GM23338 (cell line): ENCODE results near the gene MIEN1. TPM values are rescaled to one million over a fixed set of nuclear protein-coding genes. Genes with fewer than 3 reads are reported as not detected.

Experiments
- ATAC-seq: fragments of 200-7000 bp; cut with Tn5 transposase; 3 replicates; pipeline ENCODE4 v1.9.1; 2020
- DNase-seq: peaks from one replicate; pipeline ENCODE4 v3.0.0-alpha.2; 2015; ENCODE audit warnings: low spot score
- H2AFZ ChIP-seq: fragments of 200-600 bp; sonication (generic); 2 replicates; pipeline ENCODE4 v1.8.0; 2016; ENCODE audit warnings: antibody characterized with exemption, mild to moderate bottlenecking, moderate library complexity
- H3F3A ChIP-seq: fragments of 200-600 bp; sonication (generic); replicated peaks from 2 replicates; pipeline ENCODE4 v1.8.0; 2017; ENCODE audit warnings: antibody characterized with exemption, mixed run types, low read depth
- H3K27ac ChIP-seq: fragments of 200-600 bp; sonication (generic); 2 replicates; pipeline ENCODE4 v1.6.1; 2016; ENCODE audit warnings: low read depth
- H3K27me3 ChIP-seq: fragments of 200-600 bp; sonication (generic); 2 replicates; pipeline ENCODE4 v1.8.0; 2016; ENCODE audit warnings: mild to moderate bottlenecking, mixed run types, moderate library complexity; ENCODE audit not compliant: insufficient read depth
- H3K36me3 ChIP-seq: fragments of 200-600 bp; sonication (generic); 2 replicates; pipeline ENCODE4 v1.8.0; 2016; ENCODE audit warnings: mild to moderate bottlenecking; ENCODE audit not compliant: insufficient read depth
- H3K4me1 ChIP-seq: fragments of 200-600 bp; sonication (generic); 2 replicates; pipeline ENCODE4 v1.8.0; 2016; ENCODE audit warnings: mild to moderate bottlenecking, moderate library complexity; ENCODE audit not compliant: insufficient read depth
- H3K4me2 ChIP-seq: fragments of 200-600 bp; sonication (generic); 2 replicates; pipeline ENCODE4 v1.7.1; 2017; ENCODE audit warnings: mixed run types
- H3K4me3 ChIP-seq: fragments of 200-600 bp; sonication (generic); 2 replicates; pipeline ENCODE4 v1.6.1; 2016; ENCODE audit warnings: mixed run types
- H3K79me2 ChIP-seq: fragments of 200-600 bp; sonication (generic); replicated peaks from 2 replicates; pipeline ENCODE4 v1.8.0; 2017; ENCODE audit warnings: mild to moderate bottlenecking; ENCODE audit not compliant: insufficient read depth
- H3K9me2 ChIP-seq: fragments of 200-600 bp; sonication (generic); 2 replicates; pipeline ENCODE4 v1.8.0; 2017; ENCODE audit not compliant: insufficient read depth
- H4K20me1 ChIP-seq: fragments of 200-600 bp; sonication (generic); replicated peaks from 2 replicates; pipeline ENCODE4 v1.8.0; 2017; ENCODE audit warnings: mild to moderate bottlenecking; ENCODE audit not compliant: insufficient read depth
- H3K27ac Mint-ChIP-seq: 2 replicates; pipeline ENCODE4 v1.8.0; 2020; ENCODE audit warnings: inconsistent platforms, mild to moderate bottlenecking, moderate library complexity, mixed read lengths
- H3K27me3 Mint-ChIP-seq: 3 replicates; pipeline ENCODE4 v1.8.0; 2022; ENCODE audit warnings: low read depth, mild to moderate bottlenecking, moderate library complexity, mixed read lengths, inconsistent platforms; ENCODE audit not compliant: insufficient read depth, poor library complexity
- H3K36me3 Mint-ChIP-seq: 3 replicates; pipeline ENCODE4 v1.8.0; 2021; ENCODE audit warnings: low read depth, mild to moderate bottlenecking, inconsistent platforms, moderate library complexity, mixed read lengths
- H3K4me1 Mint-ChIP-seq: 3 replicates; pipeline ENCODE4 v1.8.0; 2020; ENCODE audit warnings: mild to moderate bottlenecking, inconsistent platforms, mixed read lengths
- H3K4me3 Mint-ChIP-seq: 3 replicates; pipeline ENCODE4 v1.8.0; 2021; ENCODE audit warnings: moderate library complexity, mild to moderate bottlenecking, inconsistent platforms, mixed read lengths
- H3K9me3 Mint-ChIP-seq: 3 replicates; pipeline ENCODE4 v1.8.0; 2020; ENCODE audit warnings: moderate library complexity, mild to moderate bottlenecking, inconsistent platforms, mixed read lengths
- CREB1 ChIP-seq: fragments of 250-450 bp; sonication (Bioruptor Pico); IDR thresholded peaks from 2 replicates; pipeline ENCODE4 v1.5.0; 2020; ENCODE audit warnings: low read depth, mild to moderate bottlenecking, moderate library complexity
- EZH2 ChIP-seq: fragments of 200-600 bp; sonication (generic); IDR thresholded peaks from one replicate; pipeline ENCODE4 v1.8.0; 2017; ENCODE audit warnings: antibody characterized with exemption, mild to moderate bottlenecking, low read depth; ENCODE audit not compliant: unreplicated experiment
- EZH2phosphoT487 ChIP-seq: fragments of 200-600 bp; sonication (generic); IDR thresholded peaks from one replicate; pipeline ENCODE4 v1.8.1; 2018; ENCODE audit warnings: antibody characterized with exemption; ENCODE audit not compliant: unreplicated experiment
- JUNB ChIP-seq: IDR thresholded peaks from one replicate; pipeline ENCODE4 v1.6.1; 2016; ENCODE audit warnings: antibody characterized with exemption; ENCODE audit not compliant: unreplicated experiment
- STAT1 ChIP-seq: IDR thresholded peaks from one replicate; pipeline ENCODE4 v1.6.1; 2016; ENCODE audit warnings: antibody characterized with exemption; ENCODE audit not compliant: unreplicated experiment
- ZNF331 ChIP-seq: fragments of 250-450 bp; sonication (Bioruptor Pico); IDR thresholded peaks from 2 replicates; pipeline ENCODE4 v1.5.0; 2020; ENCODE audit warnings: low read depth, mild to moderate bottlenecking, moderate library complexity
- ZNF462 ChIP-seq: fragments of 250-450 bp; sonication (Bioruptor Pico); IDR thresholded peaks from 2 replicates; pipeline ENCODE4 v1.5.0; 2020; ENCODE audit warnings: mild to moderate bottlenecking, moderate library complexity
- polyA plus RNA-seq: library from polyadenylated mRNA; unstranded; fragments of >200 nt; fragmentation: Nextera tagmentation; extraction: Ambion mirVana; gene quantifications from 2 replicates; pipeline ENCODE4 v1.2.1, GENCODE V29; 2016
- total RNA-seq: library from RNA; depleted of rRNA; stranded (reverse); fragments of >200 nt; shearing (Covaris generic); gene quantifications from 2 replicates; pipeline ENCODE4 v1.2.3, GENCODE V29; 2014

The MIEN1 gene
- total and polyA plus RNA-seq, 2 experiments from 2014 or later = 37.1 to 91.8 TPM

DNA sequence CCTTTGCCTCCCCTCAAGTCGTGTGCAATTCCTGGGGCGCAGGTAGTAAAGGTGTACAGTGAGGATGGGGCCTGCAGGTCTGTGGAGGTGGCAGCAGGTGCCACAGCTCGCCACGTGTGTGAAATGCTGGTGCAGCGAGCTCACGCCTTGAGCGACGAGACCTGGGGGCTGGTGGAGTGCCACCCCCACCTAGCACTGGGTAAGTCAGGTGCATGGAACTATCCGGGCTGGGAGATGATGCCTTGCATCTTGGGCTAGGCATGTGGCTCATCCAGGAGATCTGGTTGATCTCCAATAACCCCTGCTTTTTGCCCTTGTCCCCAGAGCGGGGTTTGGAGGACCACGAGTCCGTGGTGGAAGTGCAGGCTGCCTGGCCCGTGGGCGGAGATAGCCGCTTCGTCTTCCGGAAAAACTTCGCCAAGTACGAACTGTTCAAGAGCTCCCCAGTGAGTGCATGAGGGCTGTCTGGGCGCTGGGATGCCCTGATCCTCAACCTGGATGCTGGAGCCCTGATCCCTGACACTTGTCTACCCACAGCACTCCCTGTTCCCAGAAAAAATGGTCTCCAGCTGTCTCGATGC lies 12.6 kb upstream of the MIEN1 start:
- Mint-ChIP-seq H3K36me3 (peaks cover 38% of the 10 kb centered on the region), H3K27me3 (peaks cover 16% of the 10 kb centered on the region), H3K4me3 (no peak overlapping the region), H3K27ac (no peak overlapping the region), H3K9me3 (no peaks in the 10 kb centered on the region), H3K4me1 (peaks cover 19% of the 10 kb centered on the region)
- Histone ChIP-seq H3K27me3 (no peaks in the 10 kb centered on the region), H3F3A (peaks cover 20% of the 10 kb centered on the region), H3K36me3 (no peaks in the 10 kb centered on the region), H3K27ac (no peak overlapping the region), H3K9me2 (no peaks in the 10 kb centered on the region), H3K4me2 (no peak overlapping the region), H3K4me1 (peaks cover 19% of the 10 kb centered on the region), H3K79me2 (peaks cover 18% of the 10 kb centered on the region), H3K4me3 (no peak overlapping the region), H2AFZ (no peak overlapping the region), H4K20me1 (no peaks in the 10 kb centered on the region)
- TF ChIP-seq ZNF462 (CRISPR knock-in tag) = no peak
- TF ChIP-seq EZH2phosphoT487 = no peak
- TF ChIP-seq STAT1 = no peak
- no peak for TF ChIP-seq CREB1
- no peak for TF ChIP-seq EZH2
- no peak for TF ChIP-seq JUNB
- TF ChIP-seq ZNF331 (CRISPR knock-in tag) = no peak
- no peak for DNase-seq
- ATAC-seq = no peak
